ENCODE measurements around the gene PTMS.

PTMS gene

GRCh38 chr12:6791931-6792520 is 25.9 kb downstream of the PTMS start:
- no peak for DNase-seq

DNA sequence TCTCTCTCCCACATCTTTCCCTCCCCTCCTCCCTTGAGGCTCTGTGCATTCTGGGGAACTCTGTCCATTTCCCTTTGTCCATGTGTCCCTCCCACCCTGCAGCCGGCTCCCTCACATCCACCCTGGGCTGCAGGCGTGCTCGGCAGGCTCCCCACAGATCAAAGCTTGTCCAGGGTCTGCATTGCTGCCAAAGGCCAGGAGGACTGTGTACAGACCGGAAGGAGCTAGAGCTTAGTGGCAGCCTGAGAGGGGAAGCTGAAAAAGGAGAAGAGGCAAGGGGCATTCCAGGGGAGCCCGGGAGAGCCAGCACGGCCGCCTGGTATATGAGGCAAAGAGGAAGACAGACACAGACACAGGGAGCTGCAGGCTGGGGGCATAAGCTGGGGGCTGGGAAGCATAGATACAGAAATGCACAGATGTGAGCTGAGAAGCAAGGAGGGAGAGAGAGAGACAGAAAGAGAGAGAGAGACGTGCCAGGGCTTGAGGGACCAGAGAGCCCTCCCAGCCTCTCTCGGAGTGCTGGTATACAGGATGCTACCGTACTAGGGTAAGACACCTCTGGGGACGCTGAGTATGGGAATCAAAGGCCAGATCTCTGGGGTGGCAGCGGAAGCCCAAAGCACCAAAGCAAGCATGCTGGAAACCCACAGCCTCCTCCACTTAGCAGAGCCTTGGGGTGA is 26.5 kb downstream of the PTMS start:
- DNase-seq = peak; percentile 43

- DNase-seq = no peak
These were observed 28.9 kb downstream of the PTMS start for GRCh38 chr12:6795088-6795487.

- no peak for DNase-seq
These were observed 30.4 kb downstream of the PTMS start for GRCh38 chr12:6796576-6796975.

GRCh38 chr12:6799147-6799546 is 33.0 kb downstream of the PTMS start:
- DNase-seq = no peak

DNA sequence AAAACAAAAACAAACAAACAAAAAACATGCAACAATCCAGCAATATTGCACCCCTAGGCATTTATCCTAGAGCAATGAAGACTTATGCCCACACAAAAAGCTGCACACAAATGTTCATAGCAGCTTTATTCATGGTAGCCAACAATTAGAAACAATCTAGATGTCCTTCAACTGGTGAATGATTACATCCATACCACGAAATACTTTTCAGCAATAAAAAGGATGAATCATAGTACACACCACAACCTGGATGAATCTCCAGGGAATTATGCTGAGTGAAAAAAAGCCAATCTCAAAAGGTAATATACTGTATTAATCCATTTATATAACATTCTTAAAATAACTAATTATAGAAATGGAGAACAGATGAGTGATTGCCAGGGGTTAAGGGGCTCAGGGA is 41.0 kb downstream of the PTMS start:
- no peak for DNase-seq

DNA sequence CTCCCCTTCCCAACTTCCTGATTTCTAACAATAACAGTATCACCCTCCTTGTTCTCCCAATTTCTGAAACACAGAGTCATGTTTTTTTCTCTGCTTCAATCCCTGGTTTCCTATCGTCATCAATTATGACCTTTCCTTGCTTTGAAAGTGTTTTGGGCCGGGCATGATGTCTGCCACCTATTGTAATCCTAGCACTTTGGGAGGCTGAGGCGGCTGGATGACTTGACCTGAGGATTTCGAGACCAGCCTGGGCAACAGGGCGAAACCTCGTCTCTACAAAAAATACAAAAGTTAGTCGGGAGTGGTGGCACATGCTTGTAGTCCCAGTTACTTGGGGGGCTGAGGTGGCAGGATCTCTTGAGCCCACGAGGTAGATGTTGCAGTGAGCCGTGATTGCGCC is 42.9 kb downstream of the PTMS start:
- no peak for DNase-seq

GRCh38 chr12:6810758-6811157 is 44.6 kb downstream of the PTMS start:
- DNase-seq = no peak

DNA sequence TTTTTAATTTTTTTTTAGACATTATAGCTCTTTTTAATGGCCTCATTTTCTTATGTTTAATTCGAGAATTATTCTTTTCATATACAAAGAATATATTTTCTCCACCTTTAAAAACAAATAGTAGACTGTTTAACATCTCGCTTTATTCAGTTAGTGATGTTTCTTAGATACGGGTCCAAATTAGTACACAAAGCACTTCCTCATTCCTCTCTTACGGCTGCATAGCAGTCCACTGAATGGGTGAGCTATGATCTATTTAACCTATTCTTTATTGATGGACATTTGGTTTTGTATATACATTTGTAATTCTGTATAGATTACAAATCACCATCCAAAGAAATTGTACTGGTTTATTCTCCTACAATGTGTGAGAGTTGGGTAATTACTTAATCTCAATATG is 47.2 kb downstream of the PTMS start:
- DNase-seq = no peak

- DNase-seq = no peak
These were observed 50.4 kb downstream of the PTMS start for GRCh38 chr12:6816598-6816997.

DNA sequence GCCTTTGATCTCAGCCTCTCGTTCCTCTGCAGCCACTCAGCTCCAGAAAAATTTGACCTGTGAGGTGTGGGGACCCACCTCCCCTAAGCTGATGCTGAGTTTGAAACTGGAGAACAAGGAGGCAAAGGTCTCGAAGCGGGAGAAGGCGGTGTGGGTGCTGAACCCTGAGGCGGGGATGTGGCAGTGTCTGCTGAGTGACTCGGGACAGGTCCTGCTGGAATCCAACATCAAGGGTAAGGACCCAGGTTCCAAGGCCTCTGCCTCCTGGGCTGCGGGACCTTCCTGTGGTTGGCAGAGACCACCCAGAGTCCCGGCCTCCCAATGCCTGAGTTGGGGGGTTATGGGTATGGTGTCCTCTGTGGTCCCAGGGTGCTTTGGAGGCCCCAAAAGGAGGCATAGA is 50.9 kb downstream of the PTMS start:
- no peak for DNase-seq

GRCh38 chr12:6817662-6818157 is 51.5 kb downstream of the PTMS start:
- DNase-seq = no peak

DNA sequence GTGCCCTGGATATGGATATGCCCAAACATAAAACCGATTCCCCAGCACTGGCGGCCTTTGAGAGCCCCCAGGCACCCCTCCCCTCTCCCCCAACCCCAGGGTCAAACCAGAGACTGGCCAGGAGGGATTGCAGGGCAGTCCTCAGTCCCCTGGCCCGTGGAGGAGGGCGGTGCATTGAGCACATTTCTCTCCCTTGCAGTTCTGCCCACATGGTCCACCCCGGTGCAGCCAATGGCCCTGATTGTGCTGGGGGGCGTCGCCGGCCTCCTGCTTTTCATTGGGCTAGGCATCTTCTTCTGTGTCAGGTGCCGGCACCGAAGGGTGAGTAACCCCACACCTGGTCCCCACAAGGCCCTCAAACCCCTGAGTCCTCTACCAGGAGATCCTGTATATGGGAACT is 52.1 kb downstream of the PTMS start:
- no peak for DNase-seq

DNA sequence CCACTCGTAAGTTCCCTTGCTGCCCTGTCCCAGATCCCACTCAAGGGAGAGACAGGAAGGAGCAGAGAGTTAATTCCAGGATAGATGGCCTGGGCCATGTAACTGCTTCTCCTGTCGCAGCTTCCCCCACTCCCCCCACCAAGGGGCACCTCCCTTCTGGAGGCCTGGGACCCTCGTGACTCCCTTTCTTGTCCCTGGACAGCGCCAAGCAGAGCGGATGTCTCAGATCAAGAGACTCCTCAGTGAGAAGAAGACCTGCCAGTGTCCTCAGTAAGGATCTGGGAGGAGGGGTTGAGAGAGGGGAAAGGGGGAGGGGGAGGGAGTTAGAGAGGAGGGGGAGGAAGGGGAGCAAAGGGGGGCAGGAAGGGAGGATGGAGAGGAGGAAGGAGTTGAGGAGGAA is 52.5 kb downstream of the PTMS start:
- DNase-seq = no peak

DNA sequence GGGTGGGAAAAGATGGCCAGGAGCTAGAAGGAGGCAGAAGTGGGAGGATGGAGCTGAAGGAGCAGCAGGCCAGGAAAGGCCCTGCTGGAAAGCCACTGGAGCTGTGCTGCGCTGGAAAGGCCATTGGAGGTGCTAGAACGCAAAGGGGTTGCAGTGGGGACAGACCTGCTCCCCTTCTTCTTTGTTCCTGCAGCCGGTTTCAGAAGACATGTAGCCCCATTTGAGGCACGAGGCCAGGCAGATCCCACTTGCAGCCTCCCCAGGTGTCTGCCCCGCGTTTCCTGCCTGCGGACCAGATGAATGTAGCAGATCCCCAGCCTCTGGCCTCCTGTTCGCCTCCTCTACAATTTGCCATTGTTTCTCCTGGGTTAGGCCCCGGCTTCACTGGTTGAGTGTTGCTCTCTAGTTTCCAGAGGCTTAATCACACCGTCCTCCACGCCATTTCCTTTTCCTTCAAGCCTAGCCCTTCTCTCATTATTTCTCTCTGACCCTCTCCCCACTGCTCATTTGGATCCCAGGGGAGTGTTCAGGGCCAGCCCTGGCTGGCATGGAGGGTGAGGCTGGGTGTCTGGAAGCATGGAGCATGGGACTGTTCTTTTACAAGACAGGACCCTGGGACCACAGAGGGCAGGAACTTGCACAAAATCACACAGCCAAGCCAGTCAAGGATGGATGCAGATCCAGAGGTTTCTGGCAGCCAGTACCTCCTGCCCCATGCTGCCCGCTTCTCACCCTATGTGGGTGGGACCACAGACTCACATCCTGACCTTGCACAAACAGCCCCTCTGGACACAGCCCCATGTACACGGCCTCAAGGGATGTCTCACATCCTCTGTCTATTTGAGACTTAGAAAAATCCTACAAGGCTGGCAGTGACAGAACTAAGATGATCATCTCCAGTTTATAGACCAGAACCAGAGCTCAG is 53.2 kb downstream of the PTMS start:
- no peak for DNase-seq

GRCh38 chr12:6820166-6820565 is 54.0 kb downstream of the PTMS start:
- no peak for DNase-seq

All from activated effector memory CD4-positive, alpha-beta T cell treated with Interleukin-2 at 50 U/mL for 16 hours (primary cell).